T-cell (primary cell): ENCODE data around the gene VEGFA. TPM values are rescaled to one million over a fixed set of nuclear protein-coding genes. Genes with fewer than 3 reads are reported as not detected.

ENCODE experiments used
- ATAC-seq, 4 experiments: fragments of 200-7000 bp in 3 of 4; fragments of 150-1000 bp in 1 of 4; cut with Tn5 transposase; replicated peaks in 1 of 4; 1 replicate in 3 of 4; 2 replicates in 1 of 4; pipeline ENCODE4 v1.10.0; 2021; ENCODE audit warnings: moderate library complexity in 3 of 4, mild to moderate bottlenecking in 2 of 4, moderate number of reproducible peaks in 1 of 4
- CTCF ChIA-PET, 2 donors: fragments of 300-600 bp; sonication (Branson Sonifier 250); formaldehyde crosslinking; loops; one replicate each; lab custom pipeline; 2022; ENCODE audit warnings: antibody characterized with exemption in 2 of 2; lab: Charles Lee
- POLR2A ChIA-PET, 2 donors: fragments of 300-600 bp; sonication (Branson Sonifier 250); formaldehyde crosslinking; loops; one replicate each; lab custom pipeline; 2022; ENCODE audit warnings: antibody characterized with exemption in 2 of 2; lab: Charles Lee
- DNase-seq, 35 experiments: peaks; one replicate each; pipeline versions ENCODE4 v3.0.0 to v3.0.0-alpha.2; 2013 to 2023
- H3K27ac ChIP-seq: one replicate; pipeline ENCODE4 v1.5.1; 2013; ENCODE audit warnings: low read length
- H3K27me3 ChIP-seq, 2 experiments: replicated peaks in 1 of 2; 1 replicate in 1 of 2; 2 replicates in 1 of 2; pipeline versions ENCODE4 v1.6.1 to v1.7.0; 2013; ENCODE audit warnings: low read length in 1 of 2, mixed read lengths in 1 of 2; ENCODE audit not compliant: control insufficient read depth in 2 of 2, insufficient read depth in 2 of 2; ENCODE audit errors: extremely low read depth in 1 of 2
- H3K36me3 ChIP-seq, 2 donors: 1 replicate in 1 of 2; 2 replicates in 1 of 2; pipeline versions ENCODE4 v1.6.1 to v1.7.0; 2013; ENCODE audit warnings: low read length in 1 of 2; ENCODE audit not compliant: control insufficient read depth in 2 of 2, insufficient read depth in 1 of 2; ENCODE audit errors: extremely low read depth in 1 of 2
- H3K4me1 ChIP-seq, 2 experiments: 1 replicate in 1 of 2; 2 replicates in 1 of 2; pipeline versions ENCODE4 v1.6.1 to v1.7.0; 2013; ENCODE audit warnings: low read length in 2 of 2, mixed read lengths in 1 of 2; ENCODE audit not compliant: insufficient read depth in 2 of 2, control insufficient read depth in 1 of 2; ENCODE audit errors: extremely low read depth in 1 of 2
- H3K4me3 ChIP-seq, 2 donors: 1 replicate in 1 of 2; 2 replicates in 1 of 2; pipeline versions ENCODE4 v1.5.1 to v1.7.0; 2013; ENCODE audit warnings: mild to moderate bottlenecking in 2 of 2, low read length in 1 of 2, moderate library complexity in 1 of 2; ENCODE audit not compliant: control insufficient read depth in 1 of 2; ENCODE audit errors: extremely low read depth in 1 of 2
- H3K9me3 ChIP-seq: 2 replicates; pipeline ENCODE4 v1.7.0; 2013
- H3K27ac Mint-ChIP-seq, 2 donors: one replicate each; pipeline ENCODE4 v1.8.0; 2020 to 2021; ENCODE audit warnings: mild to moderate bottlenecking in 2 of 2, mixed read lengths in 2 of 2
- H3K27me3 Mint-ChIP-seq, 2 donors: one replicate each; pipeline ENCODE4 v1.8.0; 2021 to 2022; ENCODE audit warnings: mixed read lengths in 2 of 2
- H3K36me3 Mint-ChIP-seq: one replicate; pipeline ENCODE4 v1.8.0; 2021; ENCODE audit warnings: mixed read lengths
- H3K4me1 Mint-ChIP-seq, 3 donors: one replicate each; pipeline ENCODE4 v1.8.0; 2020 to 2022; ENCODE audit warnings: mixed read lengths in 3 of 3, mild to moderate bottlenecking in 1 of 3
- H3K4me3 Mint-ChIP-seq, 3 donors: one replicate each; pipeline ENCODE4 v1.8.0; 2020 to 2022; ENCODE audit warnings: mild to moderate bottlenecking in 3 of 3, mixed read lengths in 3 of 3, moderate library complexity in 3 of 3
- H3K9me3 Mint-ChIP-seq, 3 donors: one replicate each; pipeline ENCODE4 v1.8.0; 2020 to 2022; ENCODE audit warnings: mixed read lengths in 3 of 3
- WGBS: methylation state at CpG from one replicate; pipeline ENCODE4 v1.1.5; 2013; ENCODE audit warnings: missing lambda C conversion rate; ENCODE audit not compliant: insufficient coverage; 5-methylcytosine and 5-hydroxymethylcytosine counted together
- total RNA-seq, 35 experiments: library from RNA in 6 of 35; stranded (reverse) in 6 of 35; fragments of 120-200 nt in 1 of 35; gene quantifications; one replicate each; pipeline versions ENCODE4 v1.2.1 to v1.2.4 and lab custom pipeline; 2013 to 2026

Gene VEGFA
- total RNA-seq, 5 donors from 2014 or later (not counting 1 experiment from before 2014, with no cell fraction given): 1.1 to 8.9 (median 6.4) TPM

DNA sequence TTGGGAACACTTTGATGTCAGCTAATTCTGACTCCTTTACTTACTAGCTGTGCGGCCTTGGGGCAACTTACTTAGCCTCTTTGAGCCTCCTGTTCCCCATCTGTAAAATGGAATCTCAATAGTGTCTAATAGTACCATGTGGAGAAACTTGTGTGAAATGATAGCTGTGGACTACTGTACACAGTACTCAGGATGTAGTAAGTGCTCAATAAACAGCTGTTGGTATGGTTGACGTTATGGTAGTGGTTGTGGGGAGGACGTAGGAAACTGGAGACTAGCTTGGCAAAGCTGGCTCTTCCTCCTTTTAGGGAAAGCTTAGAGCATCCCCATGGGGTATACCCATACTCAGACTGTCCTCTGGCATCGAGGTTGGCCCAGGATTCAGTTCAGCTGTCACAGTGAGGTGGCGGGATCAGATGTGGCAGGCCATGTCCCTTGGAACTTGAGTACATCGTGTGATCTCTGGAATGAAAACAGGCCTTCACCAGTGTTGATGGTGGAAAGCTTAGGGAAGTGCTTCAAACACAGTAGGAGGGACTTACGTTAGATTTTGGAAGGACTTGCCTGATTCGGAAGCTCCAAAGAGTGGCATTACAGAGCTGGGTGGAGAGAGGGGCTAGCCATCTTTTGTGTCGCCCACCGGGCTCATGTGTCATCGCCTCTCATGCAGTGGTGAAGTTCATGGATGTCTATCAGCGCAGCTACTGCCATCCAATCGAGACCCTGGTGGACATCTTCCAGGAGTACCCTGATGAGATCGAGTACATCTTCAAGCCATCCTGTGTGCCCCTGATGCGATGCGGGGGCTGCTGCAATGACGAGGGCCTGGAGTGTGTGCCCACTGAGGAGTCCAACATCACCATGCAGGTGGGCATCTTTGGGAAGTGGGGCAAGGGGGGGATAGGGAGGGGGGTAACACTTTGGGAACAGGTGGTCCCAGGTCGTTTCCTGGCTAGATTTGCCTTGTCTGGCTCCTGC is 7.1 kb downstream of the VEGFA start:
- Histone ChIP-seq H3K4me3 (no peak overlapping the region), H3K36me3 (peaks cover 0 to 6% of the 10 kb centered on the region in 2 donors), H3K27me3 (peaks cover 0 to 40% of the 10 kb centered on the region in 2 experiments), H3K27ac (no peak overlapping the region), H3K4me1 (peaks cover 0 to 10% of the 10 kb centered on the region in 2 experiments), H3K9me3 (no peaks in the 10 kb centered on the region)
- ATAC-seq (no peak), DNase-seq (no peak)
- WGBS: 87% methylated on average over 14 of the region's 18 CpGs
- ChIA-PET CTCF (no interaction called here), POLR2A (interaction anchor here in 1 of 2 donors (0.6 kb wide), 1 partner anchor 632 kb away, joined by 3 read pairs; no protein-coding TSS in a partner anchor)
- Mint-ChIP-seq H3K36me3 (no peaks in the 10 kb centered on the region), H3K27ac (no peak overlapping the region), H3K9me3 (no peaks in the 10 kb centered on the region), H3K27me3 (peaks cover 19 to 22% of the 10 kb centered on the region in 2 donors), H3K4me3 (no peak overlapping the region), H3K4me1 (peaks cover 8 to 20% (median 12%) of the 10 kb centered on the region in 3 donors)

DNA sequence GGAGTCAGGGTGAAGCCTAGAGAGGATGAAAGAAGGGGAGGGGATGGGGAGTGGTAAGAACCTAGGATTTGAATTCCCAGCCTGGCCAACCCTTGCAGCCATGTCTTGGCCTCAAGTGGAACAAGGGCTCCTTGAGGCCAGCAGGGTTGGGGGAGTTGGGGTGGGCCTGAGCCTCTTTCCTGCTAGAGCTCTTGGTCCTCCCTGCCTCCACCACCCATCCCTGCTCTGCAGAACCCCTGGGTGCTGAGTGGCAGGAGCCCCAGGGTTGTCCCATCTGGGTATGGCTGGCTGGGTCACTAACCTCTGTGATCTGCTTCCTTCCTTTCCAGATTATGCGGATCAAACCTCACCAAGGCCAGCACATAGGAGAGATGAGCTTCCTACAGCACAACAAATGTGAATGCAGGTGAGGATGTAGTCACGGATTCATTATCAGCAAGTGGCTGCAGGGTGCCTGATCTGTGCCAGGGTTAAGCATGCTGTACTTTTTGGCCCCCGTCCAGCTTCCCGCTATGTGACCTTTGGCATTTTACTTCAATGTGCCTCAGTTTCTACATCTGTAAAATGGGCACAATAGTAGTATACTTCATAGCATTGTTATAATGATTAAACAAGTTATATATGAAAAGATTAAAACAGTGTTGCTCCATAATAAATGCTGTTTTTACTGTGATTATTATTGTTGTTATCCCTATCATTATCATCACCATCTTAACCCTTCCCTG is 8.3 kb downstream of the VEGFA start:
- H3K4me1 ChIP-seq: peaks cover 0 to 7% of the 10 kb centered on the region in 2 experiments
- no peak overlapping the region for H3K4me3 ChIP-seq
- ChIA-PET POLR2A (no interaction called here), CTCF (interaction anchor here in 1 of 2 donors (0.5 kb wide), 1 partner anchor 614 kb away, joined by 9 read pairs; no protein-coding TSS in a partner anchor)
- WGBS: 67% methylated on average over 1 of the region's 4 CpGs
- H3K36me3 ChIP-seq: peaks cover 0 to 6% of the 10 kb centered on the region in 2 donors
- ATAC-seq (no peak), DNase-seq (no peak)
- Mint-ChIP-seq H3K4me1 (peaks cover 6 to 14% (median 12%) of the 10 kb centered on the region in 3 donors), H3K9me3 (no peaks in the 10 kb centered on the region), H3K27ac (no peak overlapping the region), H3K36me3 (no peaks in the 10 kb centered on the region), H3K27me3 (peaks cover 11 to 14% of the 10 kb centered on the region in 2 donors), H3K4me3 (no peak overlapping the region)
- H3K27ac ChIP-seq: no peak overlapping the region
- H3K27me3 ChIP-seq: peaks cover 0 to 28% of the 10 kb centered on the region in 2 experiments
- H3K9me3 ChIP-seq: no peaks in the 10 kb centered on the region

DNA sequence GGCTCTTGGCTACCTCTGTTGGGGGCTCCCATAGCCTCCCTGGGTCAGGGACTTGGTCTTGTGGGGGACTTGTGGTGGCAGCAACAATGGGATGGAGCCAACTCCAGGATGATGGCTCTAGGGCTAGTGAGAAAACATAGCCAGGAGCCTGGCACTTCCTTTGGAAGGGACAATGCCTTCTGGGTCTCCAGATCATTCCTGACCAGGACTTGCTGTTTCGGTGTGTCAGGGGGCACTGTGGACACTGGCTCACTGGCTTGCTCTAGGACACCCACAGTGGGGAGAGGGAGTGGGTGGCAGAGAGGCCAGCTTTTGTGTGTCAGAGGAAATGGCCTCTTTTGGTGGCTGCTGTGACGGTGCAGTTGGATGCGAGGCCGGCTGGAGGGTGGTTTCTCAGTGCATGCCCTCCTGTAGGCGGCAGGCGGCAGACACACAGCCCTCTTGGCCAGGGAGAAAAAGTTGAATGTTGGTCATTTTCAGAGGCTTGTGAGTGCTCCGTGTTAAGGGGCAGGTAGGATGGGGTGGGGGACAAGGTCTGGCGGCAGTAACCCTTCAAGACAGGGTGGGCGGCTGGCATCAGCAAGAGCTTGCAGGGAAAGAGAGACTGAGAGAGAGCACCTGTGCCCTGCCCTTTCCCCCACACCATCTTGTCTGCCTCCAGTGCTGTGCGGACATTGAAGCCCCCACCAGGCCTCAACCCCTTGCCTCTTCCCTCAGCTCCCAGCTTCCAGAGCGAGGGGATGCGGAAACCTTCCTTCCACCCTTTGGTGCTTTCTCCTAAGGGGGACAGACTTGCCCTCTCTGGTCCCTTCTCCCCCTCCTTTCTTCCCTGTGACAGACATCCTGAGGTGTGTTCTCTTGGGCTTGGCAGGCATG is 9.2 kb downstream of the VEGFA start:
- DNase-seq (no peak), ATAC-seq (no peak)
- Histone ChIP-seq H3K27me3 (peaks cover 0 to 19% of the 10 kb centered on the region in 2 experiments), H3K27ac (no peak overlapping the region), H3K36me3 (peaks cover 0 to 6% of the 10 kb centered on the region in 2 donors), H3K4me3 (no peak overlapping the region), H3K4me1 (peaks cover 0 to 7% of the 10 kb centered on the region in 2 experiments), H3K9me3 (no peaks in the 10 kb centered on the region)
- WGBS: 79% methylated on average over 7 of the region's 12 CpGs
- ChIA-PET POLR2A (no interaction called here), CTCF (interaction anchor here in 1 of 2 donors (0.6 kb wide), 1 partner anchor 300 kb away, joined by 3 read pairs; no protein-coding TSS in a partner anchor)
- peaks cover 4 to 6% of the 10 kb centered on the region in 2 donors for H3K27me3 Mint-ChIP-seq
- H3K36me3 Mint-ChIP-seq: no peaks in the 10 kb centered on the region
- H3K27ac Mint-ChIP-seq: no peak overlapping the region
- no peaks in the 10 kb centered on the region for H3K9me3 Mint-ChIP-seq
- H3K4me1 Mint-ChIP-seq: peaks cover 6 to 12% (median 12%) of the 10 kb centered on the region in 3 donors
- H3K4me3 Mint-ChIP-seq: peak overlapping the region in 1 of 3 donors; percentile 9

DNA sequence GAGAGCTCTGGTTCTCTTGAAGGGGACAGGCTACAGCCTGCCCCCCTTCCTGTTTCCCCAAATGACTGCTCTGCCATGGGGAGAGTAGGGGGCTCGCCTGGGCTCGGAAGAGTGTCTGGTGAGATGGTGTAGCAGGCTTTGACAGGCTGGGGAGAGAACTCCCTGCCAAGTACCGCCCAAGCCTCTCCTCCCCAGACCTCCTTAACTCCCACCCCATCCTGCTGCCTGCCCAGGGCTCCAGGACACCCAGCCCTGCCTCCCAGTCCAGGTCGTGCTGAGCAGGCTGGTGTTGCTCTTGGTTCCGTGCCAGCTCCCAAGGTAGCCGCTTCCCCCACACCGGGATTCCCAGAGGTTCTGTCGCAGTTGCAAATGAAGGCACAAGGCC is 9.8 kb downstream of the VEGFA start:
- H3K4me1 Mint-ChIP-seq: peaks cover 3 to 9% (median 8%) of the 10 kb centered on the region in 3 donors
- CTCF ChIA-PET: interaction anchor here in 1 of 2 donors (0.6 kb wide), 1 partner anchor 299 kb away, joined by 3 read pairs; no protein-coding TSS in a partner anchor
- POLR2A ChIA-PET: no interaction called here
- no peak overlapping the region for H3K4me3 Mint-ChIP-seq
- H3K36me3 Mint-ChIP-seq: no peaks in the 10 kb centered on the region
- no peak overlapping the region for H3K27ac ChIP-seq
- no peak overlapping the region for H3K4me3 ChIP-seq
- peaks cover 0 to 4% of the 10 kb centered on the region in 2 experiments for H3K4me1 ChIP-seq
- H3K9me3 ChIP-seq: no peaks in the 10 kb centered on the region
- DNase-seq (no peak), ATAC-seq (no peak)
- WGBS: 88% methylated on average over 4 of the region's 8 CpGs
- peaks cover 0 to 12% of the 10 kb centered on the region in 2 experiments for H3K27me3 ChIP-seq
- peaks cover 0 to 3% of the 10 kb centered on the region in 2 donors for H3K27me3 Mint-ChIP-seq
- no peaks in the 10 kb centered on the region for H3K9me3 Mint-ChIP-seq
- H3K27ac Mint-ChIP-seq: no peak overlapping the region
- H3K36me3 ChIP-seq: peaks cover 0 to 6% of the 10 kb centered on the region in 2 donors

DNA sequence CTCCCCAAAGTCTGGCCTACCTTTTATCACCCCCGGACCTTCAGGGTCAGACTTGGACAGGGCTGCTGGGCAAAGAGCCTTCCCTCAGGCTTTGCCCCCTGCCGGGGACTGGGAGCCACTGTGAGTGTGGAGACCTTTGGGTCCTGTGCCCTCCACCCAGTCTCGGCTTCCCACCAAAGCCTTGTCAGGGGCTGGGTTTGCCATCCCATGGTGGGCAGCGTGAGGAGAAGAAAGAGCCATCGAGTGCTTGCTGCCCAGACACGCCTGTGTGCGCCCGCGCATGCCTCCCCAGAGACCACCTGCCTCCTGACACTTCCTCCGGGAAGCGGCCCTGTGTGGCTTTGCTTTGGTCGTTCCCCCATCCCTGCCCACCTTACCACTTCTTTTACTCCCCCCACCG is 10.3 kb downstream of the VEGFA start:
- Mint-ChIP-seq H3K9me3 (no peaks in the 10 kb centered on the region), H3K4me3 (no peak overlapping the region), H3K27ac (no peak overlapping the region), H3K4me1 (peaks cover 0 to 5% (median 3%) of the 10 kb centered on the region in 3 donors), H3K27me3 (peaks cover 0 to 3% of the 10 kb centered on the region in 2 donors), H3K36me3 (no peaks in the 10 kb centered on the region)
- H3K4me3 ChIP-seq: no peak overlapping the region
- ChIA-PET CTCF (no interaction called here), POLR2A (no interaction called here)
- H3K9me3 ChIP-seq: no peaks in the 10 kb centered on the region
- H3K27me3 ChIP-seq: peaks cover 0 to 10% of the 10 kb centered on the region in 2 experiments
- no peak overlapping the region for H3K27ac ChIP-seq
- H3K36me3 ChIP-seq: peaks cover 0 to 6% of the 10 kb centered on the region in 2 donors
- no peaks in the 10 kb centered on the region for H3K4me1 ChIP-seq
- no peak for ATAC-seq
- 86% methylated on average over 7 of the region's 13 CpGs for WGBS
- DNase-seq: no peak
